Measurements from ENCODE around the gene FIZ1. TPM values are rescaled to one million over a fixed set of nuclear protein-coding genes. Genes with fewer than 3 reads are reported as not detected.

Gene FIZ1
- polyA plus RNA-seq, 1 donor from 2014 or later: 7.4 TPM

DNA sequence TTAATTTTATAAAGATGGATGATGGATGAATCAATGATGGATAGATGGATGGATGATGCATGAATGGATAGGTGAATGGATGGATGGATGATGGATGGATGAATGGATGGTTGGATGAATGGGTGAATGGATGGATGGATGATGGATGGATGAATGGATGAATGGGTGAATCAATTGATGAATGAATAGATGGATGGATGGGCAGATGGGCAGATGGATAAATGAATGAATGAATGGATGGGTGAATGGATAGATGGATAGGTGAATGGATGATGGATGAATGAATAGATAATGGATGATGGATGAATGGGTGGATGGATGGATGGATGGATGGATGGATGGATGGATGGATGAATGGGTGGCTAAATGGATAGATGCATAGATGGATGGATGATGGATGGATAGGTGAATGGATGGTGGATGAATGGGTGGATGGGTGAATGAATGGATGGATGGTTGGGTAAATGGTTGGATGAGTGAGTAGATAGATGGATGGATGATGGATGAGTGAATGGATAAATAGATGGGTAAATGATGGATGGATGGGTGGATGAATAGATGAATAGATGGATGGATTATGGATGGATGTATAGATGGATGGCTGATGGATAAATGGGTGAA lies 31.5 kb downstream of the FIZ1 start:
- H3K9ac ChIP-seq (ENCODE audit: low read length): no peak overlapping the region
- TF ChIP-seq RAD21 (conservative IDR thresholded peaks at IDR 0.05) (no peak), EP300 (conservative IDR thresholded peaks at IDR 0.05; ENCODE audit: poor library complexity, severe bottlenecking) (no peak), POLR2AphosphoS5 (IDR thresholded peaks at IDR 0.05) (no peak)
- TF ChIP-seq, protein P1, sequence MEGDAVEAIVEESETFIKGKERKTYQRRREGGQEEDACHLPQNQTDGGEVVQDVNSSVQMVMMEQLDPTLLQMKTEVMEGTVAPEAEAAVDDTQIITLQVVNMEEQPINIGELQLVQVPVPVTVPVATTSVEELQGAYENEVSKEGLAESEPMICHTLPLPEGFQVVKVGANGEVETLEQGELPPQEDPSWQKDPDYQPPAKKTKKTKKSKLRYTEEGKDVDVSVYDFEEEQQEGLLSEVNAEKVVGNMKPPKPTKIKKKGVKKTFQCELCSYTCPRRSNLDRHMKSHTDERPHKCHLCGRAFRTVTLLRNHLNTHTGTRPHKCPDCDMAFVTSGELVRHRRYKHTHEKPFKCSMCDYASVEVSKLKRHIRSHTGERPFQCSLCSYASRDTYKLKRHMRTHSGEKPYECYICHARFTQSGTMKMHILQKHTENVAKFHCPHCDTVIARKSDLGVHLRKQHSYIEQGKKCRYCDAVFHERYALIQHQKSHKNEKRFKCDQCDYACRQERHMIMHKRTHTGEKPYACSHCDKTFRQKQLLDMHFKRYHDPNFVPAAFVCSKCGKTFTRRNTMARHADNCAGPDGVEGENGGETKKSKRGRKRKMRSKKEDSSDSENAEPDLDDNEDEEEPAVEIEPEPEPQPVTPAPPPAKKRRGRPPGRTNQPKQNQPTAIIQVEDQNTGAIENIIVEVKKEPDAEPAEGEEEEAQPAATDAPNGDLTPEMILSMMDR (IDR thresholded peaks at IDR 0.05; ENCODE audit: poor library complexity, severe bottlenecking): no peak
- no peak overlapping the region for H3K4me2 ChIP-seq (ENCODE audit: low read length)
- no peaks in the 10 kb centered on the region for H3K36me3 ChIP-seq (ENCODE audit: insufficient read depth, low read length)
- H3K4me3 ChIP-seq (ENCODE audit: low read length): no peak overlapping the region
- no peaks in the 10 kb centered on the region for H3K27me3 ChIP-seq (ENCODE audit: insufficient read depth, low read depth, low read length)
- no peaks in the 10 kb centered on the region for H3F3A ChIP-seq (ENCODE audit: insufficient read depth, low read length, poor library complexity, severe bottlenecking)
- H3K9me3 ChIP-seq (ENCODE audit: low read length): no peaks in the 10 kb centered on the region
- no peaks in the 10 kb centered on the region for H3K79me2 ChIP-seq (replicated peaks; ENCODE audit: insufficient read depth, low read length)
- H4K20me1 ChIP-seq (ENCODE audit: insufficient read depth): no peaks in the 10 kb centered on the region
- H2AFZ ChIP-seq (ENCODE audit: low read depth, low read length): no peak overlapping the region
- H3K9me2 ChIP-seq (ENCODE audit: insufficient read depth, low read length): no peaks in the 10 kb centered on the region
- no peak overlapping the region for H3K27ac ChIP-seq (ENCODE audit: low read length)

DNA sequence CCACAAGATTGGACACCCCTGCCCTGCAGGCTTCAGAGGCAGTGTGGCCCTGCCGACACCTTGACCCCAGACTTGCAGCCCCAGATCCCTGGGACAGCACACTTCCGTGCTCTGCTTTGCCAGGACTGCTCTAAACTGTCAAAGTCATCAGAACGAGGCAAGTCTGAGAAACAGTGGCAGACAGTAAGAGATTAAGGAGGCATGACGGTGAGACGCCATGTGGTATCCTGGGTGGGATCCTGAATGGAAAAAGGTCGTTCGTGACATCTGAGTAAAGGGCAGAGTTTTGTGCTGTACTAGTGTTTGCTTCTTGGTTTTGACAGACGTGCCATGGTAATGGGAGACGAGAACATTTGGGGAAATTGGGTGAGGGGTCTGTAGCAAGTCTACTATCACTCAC lies 32.5 kb downstream of the FIZ1 start:
- H3K79me2 ChIP-seq (replicated peaks; ENCODE audit: insufficient read depth, low read length): no peaks in the 10 kb centered on the region
- no peak overlapping the region for H3K4me2 ChIP-seq (ENCODE audit: low read length)
- no peaks in the 10 kb centered on the region for H3K9me2 ChIP-seq (ENCODE audit: insufficient read depth, low read length)
- no peaks in the 10 kb centered on the region for H3K27me3 ChIP-seq (ENCODE audit: insufficient read depth, low read depth, low read length)
- H2AFZ ChIP-seq (ENCODE audit: low read depth, low read length): no peak overlapping the region
- no peaks in the 10 kb centered on the region for H3K36me3 ChIP-seq (ENCODE audit: insufficient read depth, low read length)
- no peak overlapping the region for H3K4me3 ChIP-seq (ENCODE audit: low read length)
- H3K27ac ChIP-seq (ENCODE audit: low read length): no peak overlapping the region
- H3K9me3 ChIP-seq (ENCODE audit: low read length): no peaks in the 10 kb centered on the region
- H4K20me1 ChIP-seq (ENCODE audit: insufficient read depth): no peaks in the 10 kb centered on the region
- no peaks in the 10 kb centered on the region for H3F3A ChIP-seq (ENCODE audit: insufficient read depth, low read length, poor library complexity, severe bottlenecking)
- no peak overlapping the region for H3K9ac ChIP-seq (ENCODE audit: low read length)
- TF ChIP-seq MXI1 (conservative IDR thresholded peaks at IDR 0.05; ENCODE audit: poor library complexity, severe bottlenecking) (no peak), SMC3 (conservative IDR thresholded peaks at IDR 0.05; ENCODE audit: poor library complexity) (no peak), EP300 (conservative IDR thresholded peaks at IDR 0.05; ENCODE audit: poor library complexity, severe bottlenecking) (no peak), EZH2 (IDR thresholded peaks at IDR 0.05; ENCODE audit: borderline replicate concordance, insufficient read depth, low read length, poor library complexity, severe bottlenecking) (no peak), POLR2AphosphoS5 (IDR thresholded peaks at IDR 0.05) (no peak), RAD21 (conservative IDR thresholded peaks at IDR 0.05) (no peak), TAF1 (IDR thresholded peaks at IDR 0.05; ENCODE audit: low read depth) (no peak)
- TF ChIP-seq, protein P2, sequence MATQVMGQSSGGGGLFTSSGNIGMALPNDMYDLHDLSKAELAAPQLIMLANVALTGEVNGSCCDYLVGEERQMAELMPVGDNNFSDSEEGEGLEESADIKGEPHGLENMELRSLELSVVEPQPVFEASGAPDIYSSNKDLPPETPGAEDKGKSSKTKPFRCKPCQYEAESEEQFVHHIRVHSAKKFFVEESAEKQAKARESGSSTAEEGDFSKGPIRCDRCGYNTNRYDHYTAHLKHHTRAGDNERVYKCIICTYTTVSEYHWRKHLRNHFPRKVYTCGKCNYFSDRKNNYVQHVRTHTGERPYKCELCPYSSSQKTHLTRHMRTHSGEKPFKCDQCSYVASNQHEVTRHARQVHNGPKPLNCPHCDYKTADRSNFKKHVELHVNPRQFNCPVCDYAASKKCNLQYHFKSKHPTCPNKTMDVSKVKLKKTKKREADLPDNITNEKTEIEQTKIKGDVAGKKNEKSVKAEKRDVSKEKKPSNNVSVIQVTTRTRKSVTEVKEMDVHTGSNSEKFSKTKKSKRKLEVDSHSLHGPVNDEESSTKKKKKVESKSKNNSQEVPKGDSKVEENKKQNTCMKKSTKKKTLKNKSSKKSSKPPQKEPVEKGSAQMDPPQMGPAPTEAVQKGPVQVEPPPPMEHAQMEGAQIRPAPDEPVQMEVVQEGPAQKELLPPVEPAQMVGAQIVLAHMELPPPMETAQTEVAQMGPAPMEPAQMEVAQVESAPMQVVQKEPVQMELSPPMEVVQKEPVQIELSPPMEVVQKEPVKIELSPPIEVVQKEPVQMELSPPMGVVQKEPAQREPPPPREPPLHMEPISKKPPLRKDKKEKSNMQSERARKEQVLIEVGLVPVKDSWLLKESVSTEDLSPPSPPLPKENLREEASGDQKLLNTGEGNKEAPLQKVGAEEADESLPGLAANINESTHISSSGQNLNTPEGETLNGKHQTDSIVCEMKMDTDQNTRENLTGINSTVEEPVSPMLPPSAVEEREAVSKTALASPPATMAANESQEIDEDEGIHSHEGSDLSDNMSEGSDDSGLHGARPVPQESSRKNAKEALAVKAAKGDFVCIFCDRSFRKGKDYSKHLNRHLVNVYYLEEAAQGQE (IDR thresholded peaks at IDR 0.05; ENCODE audit: borderline replicate concordance): no peak
- TF ChIP-seq, protein P1 (IDR thresholded peaks at IDR 0.05; ENCODE audit: poor library complexity, severe bottlenecking): no peak
